NCI-H82 treated with DMSO at 0.1 percent for 48 hours (cell line): Measurements from ENCODE around the gene PPM1M.

ENCODE experiments used
- DNase-seq: peaks from one replicate; lab custom pipeline; 2025; ENCODE audit not compliant: unreplicated experiment; lab: John Stamatoyannopoulos, UW

The PPM1M gene

DNA sequence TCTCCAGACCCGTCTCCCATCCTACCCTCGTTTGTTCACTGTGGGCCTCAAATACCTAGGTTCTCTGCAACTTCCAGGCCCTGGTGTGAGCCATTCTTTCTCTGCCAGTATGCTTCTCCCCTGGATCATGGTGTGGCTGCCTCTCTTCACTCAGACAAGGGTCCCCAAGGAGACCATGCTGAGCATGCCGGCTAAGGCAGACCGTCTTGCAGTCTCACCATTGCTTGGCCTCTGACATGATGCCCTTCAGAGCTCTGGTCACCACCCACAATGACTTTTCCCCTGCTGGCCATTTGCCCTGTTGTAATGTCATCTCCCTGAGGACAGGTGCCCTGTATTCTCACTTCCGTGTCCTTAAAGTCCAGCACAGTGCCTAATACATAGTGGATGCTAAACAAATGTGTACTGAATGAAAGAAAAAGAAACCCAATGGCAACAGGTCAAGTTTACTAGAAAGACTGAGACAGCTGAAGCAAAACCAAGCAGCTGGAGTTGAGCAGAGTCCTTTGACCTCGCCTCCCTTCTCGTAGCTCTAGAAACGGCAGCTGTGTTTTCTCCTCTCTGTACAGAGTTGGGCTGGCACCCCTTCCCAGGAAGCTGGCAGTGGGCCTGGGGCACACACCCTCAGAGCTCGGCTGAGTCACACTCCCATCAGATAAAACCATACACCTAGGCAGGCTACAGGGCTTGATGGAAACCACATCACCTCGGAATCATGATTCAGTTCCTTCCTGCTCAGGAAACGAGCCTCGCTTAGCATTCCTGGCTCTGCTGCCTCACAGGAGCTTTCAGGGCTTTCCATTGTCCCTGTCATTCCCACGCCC, 28.8 kb upstream of the PPM1M start:
- no peak for DNase-seq

DNA sequence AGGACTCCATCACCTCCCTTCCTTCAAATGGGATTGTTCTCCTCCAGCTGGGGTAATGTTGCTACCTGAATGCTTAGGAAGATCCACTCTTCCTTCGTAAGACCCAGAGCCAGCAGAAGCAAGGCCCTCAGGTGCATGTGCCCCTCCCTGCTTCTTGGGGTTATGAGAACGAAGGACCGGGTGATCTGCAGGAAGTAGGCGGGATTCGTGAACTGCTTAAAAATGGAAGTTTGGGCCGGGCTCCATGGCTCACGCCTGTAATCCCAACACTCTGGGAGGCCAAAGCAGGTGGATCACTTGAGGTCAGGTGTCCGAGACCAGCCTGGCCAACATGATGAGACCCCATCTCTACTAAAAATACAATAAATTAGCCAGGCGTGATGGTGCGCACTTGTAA, 28.2 kb upstream of the PPM1M start:
- no peak for DNase-seq

DNA sequence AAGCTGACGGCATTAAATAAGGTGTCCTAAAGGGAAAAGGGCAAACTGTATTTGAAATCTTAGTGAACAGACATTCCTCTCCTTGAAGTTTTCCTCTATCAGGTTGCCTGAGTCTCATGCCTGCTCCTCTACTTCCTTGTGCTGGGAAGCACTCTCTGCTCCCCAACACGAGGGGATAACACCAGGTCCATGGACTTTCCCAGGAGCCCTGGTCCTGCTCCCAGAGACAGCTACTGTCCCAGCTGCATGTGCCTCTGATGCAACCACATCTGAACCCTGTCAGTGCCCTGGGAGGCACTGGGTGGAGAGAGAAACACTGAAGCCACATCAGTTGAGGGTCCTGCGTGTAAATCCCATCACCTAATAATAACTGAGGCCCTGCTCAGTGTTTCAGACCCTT, 27.5 kb upstream of the PPM1M start:
- no peak for DNase-seq

GRCh38 chr3:52218454-52218853, 27.1 kb upstream of the PPM1M start:
- no peak for DNase-seq

- no peak for DNase-seq
Measured at GRCh38 chr3:52218937-52219650, 26.5 kb upstream of the PPM1M start.

GRCh38 chr3:52220380-52221026, 25.1 kb upstream of the PPM1M start:
- no peak for DNase-seq

GRCh38 chr3:52221141-52221562, 24.4 kb upstream of the PPM1M start:
- DNase-seq = no peak

DNA sequence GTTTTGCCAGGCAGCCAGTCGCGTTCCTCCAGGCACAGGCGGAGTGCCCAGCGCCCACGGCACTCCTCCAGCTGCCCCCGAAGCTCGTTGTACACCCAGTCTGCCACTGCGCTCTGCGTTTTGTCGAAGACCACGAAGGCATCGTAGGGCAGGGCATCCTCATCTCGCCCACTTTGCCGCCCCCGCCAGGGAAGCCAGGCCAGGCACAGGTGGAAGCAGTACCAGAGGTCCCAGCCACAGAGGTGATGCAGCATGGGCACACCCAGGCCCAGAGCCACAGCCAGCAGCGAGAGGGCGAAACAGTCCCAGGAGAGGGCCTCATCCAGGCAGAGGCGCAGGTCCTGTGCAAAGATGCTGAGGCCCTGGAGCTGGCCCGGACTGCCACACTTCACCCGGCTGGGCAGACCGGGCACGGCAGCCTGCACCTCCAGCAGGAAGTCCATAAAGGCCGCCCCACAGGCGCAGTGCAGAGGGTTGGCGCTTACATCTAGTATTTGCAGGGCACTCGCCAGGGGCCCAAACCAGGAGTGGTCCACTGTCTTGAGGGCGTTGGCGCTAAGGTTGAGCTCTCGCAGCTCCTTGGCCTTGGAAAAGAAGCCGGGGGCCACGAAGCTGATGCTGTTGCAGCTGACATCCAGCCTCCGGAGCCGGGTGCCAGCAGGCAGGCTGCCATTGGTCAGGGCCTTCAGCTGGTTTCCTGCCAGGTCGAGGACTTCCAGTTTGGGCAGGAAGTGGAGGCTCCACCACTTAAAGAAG, 23.8 kb upstream of the PPM1M start:
- no peak for DNase-seq

- DNase-seq = no peak
Measured at GRCh38 chr3:52222319-52223221, 23.0 kb upstream of the PPM1M start.

GRCh38 chr3:52223449-52224408, 21.8 kb upstream of the PPM1M start:
- DNase-seq = no peak

DNA sequence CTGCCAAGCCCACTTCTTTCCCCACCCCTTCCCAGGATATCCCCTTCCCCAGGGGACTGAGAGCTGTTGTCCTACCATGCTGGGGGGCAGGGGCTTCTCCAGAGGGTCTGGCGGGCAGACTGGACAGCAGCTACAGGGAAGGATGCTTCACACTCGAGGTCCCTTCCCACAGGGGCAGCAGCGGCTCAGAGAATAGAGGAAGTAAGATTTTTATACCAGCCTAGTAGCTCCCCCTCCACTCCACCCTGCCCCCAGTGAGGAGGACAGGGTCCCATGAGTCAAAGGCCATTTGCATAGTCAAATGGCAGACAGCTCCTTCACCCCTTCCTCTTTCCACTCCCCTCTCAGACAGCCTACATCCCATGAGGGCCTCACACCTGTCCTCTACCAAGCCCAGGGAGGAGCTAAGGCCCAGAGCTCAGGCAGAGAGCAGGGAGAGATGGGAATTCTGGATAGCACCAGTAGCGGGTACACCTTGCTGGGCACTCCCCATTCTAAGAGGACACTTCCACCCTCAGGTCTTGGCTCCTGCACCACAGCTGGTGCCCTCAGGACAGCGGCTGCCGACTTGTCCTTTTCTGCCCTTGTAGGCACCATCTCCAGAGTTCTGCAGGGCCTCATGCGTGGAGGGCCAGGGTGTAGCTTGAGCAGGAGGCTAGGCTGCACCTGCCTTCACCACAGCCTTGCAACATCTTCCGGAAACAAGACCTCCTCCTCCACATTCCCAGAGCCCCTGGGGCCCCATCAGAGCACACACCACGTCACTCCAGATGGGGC, 19.9 kb upstream of the PPM1M start, which contains the start of gene TLR9:
TSS of gene TLR9 (minus strand) at position 194 of the 777 bp plus-strand sequence. CDS start at position 78, 116 bp downstream.
- no peak for DNase-seq

DNA sequence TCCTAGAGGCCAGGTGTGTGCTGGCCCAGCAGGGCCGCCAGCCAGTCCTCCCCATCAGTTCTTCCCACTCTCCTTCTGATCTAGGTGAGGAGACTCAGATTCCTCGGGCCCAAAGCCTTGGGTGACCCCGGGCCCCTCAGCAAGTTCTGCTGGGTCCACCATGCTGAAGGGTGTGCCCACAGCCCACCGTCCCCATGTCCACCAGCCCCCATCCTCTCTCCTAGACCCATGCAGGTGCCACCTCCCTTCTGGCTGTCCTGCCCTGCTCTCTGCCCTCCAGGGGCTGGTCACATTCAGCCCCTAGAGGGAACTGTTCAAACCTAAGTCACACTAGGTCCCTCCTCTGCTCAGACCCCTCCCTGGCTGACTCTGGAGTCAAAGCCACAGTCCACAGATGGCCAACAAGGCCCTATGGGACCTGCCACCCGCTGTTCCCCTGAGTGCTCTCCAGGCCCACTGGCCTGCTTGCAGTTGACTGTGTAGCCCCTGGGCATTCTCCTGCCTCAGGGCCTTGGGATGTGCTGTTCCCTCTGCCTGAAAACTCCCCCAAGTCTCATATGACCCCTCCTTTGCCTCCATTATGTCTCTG, 19.2 kb upstream of the PPM1M start:
- DNase-seq = no peak

DNA sequence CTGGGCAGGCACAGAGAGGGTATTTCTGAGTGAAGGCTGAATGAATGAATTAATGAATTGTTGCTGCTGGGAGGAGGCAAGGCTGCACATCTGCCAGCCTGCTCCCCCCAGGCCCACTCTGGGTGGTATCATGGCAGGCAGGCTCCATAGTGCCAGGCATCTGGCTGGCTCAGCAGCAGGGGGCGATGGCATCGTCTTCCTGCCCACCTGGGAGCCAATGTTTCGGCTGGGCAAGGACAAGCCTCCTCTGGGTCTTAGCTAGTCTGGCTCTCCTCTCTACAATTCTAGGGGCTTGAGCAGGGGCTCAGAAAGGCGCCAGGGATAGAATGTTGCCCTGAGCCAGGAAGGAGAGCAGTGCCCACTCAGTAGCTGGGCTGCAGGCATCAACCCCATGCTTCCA, 18.4 kb upstream of the PPM1M start:
- DNase-seq = no peak

DNA sequence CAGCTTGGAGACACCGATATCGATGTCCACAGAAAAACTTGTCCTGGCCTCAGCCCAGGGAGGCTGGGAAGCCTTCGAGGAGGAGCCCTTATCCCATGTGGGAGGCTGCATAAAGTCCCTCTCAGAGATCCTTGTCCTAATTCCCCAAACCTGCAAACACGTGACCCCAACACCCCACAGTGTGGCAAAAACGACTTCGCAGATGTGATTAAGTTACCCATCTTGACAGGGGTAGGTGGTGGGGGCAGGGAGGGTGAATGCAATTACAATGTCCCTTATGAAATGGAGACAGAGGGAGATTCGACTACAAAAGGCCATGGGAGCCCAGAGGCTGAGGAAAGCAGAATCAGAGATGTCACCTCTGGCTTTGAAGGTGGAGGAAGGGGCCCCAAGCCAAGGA, 17.8 kb upstream of the PPM1M start:
- DNase-seq = no peak

- no peak for DNase-seq
Measured at GRCh38 chr3:52228266-52228665, 17.3 kb upstream of the PPM1M start.

DNA sequence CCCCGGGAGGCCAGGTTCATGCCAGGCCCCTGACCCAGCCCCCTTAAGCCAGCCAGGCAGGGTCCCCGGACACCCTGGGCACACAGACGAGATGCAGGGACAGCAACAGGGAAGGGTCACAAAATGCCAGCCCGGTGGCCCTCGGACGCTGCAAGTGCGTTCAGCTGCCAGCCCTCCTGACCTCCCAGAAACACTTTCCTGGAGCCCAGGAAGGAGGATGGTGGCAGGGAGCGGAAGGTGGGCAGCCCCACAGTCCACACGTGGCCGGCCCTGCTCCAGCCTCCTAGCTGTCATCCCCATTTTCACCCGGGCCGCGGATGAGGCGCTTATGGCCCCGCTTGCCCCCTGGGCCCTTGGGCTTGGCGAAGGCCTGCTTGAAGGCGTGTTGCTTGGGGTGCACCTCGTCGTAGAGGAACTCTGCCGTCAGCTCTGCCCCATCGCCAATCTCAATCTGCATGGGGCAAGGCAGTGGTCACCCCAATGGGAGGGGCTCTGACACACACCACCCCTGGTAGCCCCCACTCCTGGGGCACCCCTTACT, 16.7 kb upstream of the PPM1M start:
- no peak for DNase-seq

GRCh38 chr3:52229656-52230055, 15.9 kb upstream of the PPM1M start:
- DNase-seq = no peak

DNA sequence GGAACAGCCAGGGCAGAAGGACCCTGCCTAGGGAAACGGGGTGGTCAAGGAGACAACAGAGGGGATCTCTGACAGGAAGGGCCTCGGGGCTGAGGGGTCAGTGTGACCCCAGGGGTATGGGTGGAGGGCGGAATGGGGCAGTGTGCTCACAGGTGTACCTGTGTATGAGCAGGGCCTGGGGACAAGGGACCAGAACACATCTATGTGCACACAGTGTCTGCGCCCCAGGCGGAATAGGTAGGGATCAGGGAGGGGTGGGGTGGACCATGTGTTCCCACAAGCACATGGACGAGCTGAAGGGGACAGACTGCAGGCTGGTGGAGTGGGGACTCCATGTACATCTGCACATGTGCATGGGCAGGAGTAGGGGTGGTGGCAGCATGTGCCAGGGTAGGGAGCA, 15.1 kb upstream of the PPM1M start:
- no peak for DNase-seq
